SK-N-DZ (cell line): ENCODE data around the gene LDB2.

ENCODE experiments used
- DNase-seq: peaks from one replicate; pipeline ENCODE4 v3.0.0-alpha.2; 2015; ENCODE audit warnings: low spot score

Gene LDB2

DNA sequence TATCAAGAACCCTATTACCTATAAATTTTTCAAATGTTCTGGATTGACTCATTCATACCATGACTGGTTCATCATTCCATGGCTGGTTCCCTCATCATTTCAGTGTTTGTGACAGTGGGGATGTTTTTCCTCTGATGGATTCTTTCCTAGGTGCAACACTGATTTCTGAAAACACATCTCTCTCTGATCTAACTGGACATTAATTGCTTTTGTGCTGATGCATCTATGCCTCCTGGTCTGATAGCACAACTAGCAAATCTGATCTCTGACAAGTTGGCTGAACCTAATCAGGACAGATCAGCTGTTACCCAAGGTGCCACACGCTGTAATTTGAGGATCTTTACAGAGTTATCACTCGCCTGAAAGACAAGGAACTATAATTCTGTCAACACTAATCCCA is 140.2 kb downstream of the LDB2 start:
- DNase-seq = no peak

GRCh38 chr4:16757080-16757521 is 141.3 kb downstream of the LDB2 start:
- DNase-seq = peak; percentile 18

- no peak for DNase-seq
Measured at GRCh38 chr4:16754104-16754503, 144.3 kb downstream of the LDB2 start.

DNA sequence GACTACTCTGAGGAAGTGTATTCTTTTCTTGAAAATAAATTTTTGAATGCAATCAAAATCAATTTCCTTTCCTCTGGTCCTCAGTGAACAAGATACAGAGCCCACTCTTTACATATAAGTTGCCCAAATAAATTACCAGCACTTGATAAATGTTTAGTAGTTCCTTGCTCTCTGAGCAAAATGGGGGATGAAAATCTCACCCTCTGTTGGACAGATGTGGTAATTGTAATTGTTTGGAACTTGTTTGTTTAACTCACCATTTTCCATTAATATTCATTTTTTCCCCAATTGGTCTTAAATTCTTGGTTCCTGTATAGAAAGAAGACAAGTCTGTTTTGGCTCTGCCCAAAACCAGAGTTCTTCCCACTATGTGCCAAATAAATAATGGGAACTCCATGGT is 146.3 kb downstream of the LDB2 start:
- no peak for DNase-seq

GRCh38 chr4:16750882-16751642 is 147.4 kb downstream of the LDB2 start:
- peak; percentile 13 for DNase-seq

DNA sequence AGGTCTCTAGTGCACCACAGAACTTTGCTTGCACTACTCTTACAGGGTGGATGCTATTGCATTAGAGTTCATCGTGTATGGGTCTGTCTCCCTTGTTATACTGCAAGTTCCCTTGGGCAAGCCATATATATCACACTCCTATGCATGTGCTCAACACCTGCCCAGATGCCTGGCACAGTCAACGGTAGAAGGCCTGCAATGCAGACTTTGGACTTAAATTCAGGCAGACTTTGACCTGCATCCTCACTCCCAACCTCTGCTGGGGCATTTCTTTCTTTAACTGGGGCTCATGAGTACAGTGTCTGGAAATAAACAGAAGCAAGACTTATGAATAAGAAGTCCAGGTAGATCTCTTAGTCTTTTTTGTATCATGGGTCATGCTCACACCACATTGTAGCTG is 148.2 kb downstream of the LDB2 start:
- DNase-seq = no peak

DNA sequence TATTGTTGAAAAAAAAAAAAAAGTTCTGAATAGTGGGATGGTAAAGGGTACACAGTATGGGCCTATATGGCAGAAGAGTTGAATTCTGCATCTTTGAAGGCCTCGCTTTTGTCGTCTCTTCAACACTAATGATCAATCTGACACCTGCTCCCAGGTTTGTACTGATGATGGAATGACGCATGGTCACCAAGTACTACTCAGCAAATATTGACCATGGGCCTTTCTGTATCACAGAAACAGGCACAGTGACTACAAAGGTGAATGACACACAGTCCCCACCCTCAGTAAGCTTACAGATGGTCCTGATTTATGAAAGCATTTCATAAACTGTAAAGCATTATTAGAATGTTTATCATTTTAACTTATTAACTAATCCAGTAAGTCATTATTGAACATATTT is 152.6 kb downstream of the LDB2 start:
- DNase-seq = no peak

- DNase-seq = no peak
Measured at GRCh38 chr4:16745009-16745635, 153.3 kb downstream of the LDB2 start.

GRCh38 chr4:16741287-16741686 is 157.2 kb downstream of the LDB2 start:
- no peak for DNase-seq

- DNase-seq = no peak
Measured at GRCh38 chr4:16739997-16740624, 158.3 kb downstream of the LDB2 start.

- DNase-seq = no peak
Measured at GRCh38 chr4:16738558-16738957, 159.9 kb downstream of the LDB2 start.

GRCh38 chr4:16733509-16733908 is 164.9 kb downstream of the LDB2 start:
- DNase-seq = no peak

DNA sequence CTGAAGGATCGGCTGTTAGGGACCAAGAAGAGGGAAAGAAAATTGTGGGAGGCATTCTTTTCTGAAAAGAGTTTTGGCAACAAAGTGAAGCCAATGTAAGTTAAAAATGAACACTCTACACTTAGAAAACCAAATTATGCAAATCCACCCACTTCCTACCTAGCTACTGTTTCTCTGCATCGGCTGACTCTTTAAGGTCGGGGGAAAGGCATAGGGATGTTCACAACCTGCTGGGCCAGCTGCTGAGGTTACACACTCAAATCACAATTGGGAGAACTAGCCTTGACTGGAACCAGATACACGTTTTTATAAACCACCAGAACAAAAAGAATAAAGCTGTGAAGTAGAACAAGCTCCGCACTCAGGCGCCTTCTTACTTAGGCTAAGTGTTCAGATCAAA is 165.7 kb downstream of the LDB2 start:
- DNase-seq = no peak

GRCh38 chr4:16731776-16732380 is 166.6 kb downstream of the LDB2 start:
- DNase-seq = no peak

- no peak for DNase-seq
Measured at GRCh38 chr4:16730522-16731205, 167.8 kb downstream of the LDB2 start.

DNA sequence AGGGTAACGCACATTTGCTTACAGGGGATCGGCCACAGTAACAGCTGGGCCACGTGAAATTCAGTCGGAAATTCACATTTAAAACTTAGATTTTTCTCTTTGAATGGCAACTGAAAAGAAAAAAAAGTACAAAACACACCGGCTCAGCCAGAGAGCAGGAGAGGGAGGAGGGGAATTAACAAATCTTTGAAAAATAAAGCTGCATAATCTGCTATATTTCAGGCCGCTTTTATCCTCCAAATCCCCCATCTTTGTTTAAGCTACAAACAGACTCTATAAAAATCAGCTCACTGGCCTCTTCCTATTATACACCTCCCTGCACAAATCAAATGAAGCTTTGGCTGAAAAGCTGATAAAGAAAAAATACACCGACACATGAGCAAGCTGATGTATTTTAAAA is 169.1 kb downstream of the LDB2 start:
- no peak for DNase-seq

GRCh38 chr4:16728849-16729248 is 169.6 kb downstream of the LDB2 start:
- DNase-seq = no peak

DNA sequence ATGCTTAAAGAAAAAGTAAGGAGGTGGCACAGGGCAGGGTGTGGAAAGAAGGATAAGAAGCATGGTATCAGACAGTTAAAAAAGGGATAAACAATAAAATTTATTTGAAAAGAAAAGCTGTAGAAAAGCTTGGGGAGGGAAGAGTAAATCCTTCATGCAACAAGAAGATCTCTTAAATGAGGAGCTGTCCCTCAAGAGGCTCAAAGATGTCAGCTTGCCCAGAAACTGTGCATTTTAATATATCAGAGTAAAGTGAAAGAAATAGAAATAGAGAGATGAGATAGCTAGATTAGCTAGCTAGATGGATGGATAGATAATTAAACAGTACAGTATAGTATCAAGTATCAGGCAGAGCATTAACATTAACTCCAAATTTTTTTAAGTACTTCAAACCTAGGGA is 170.3 kb downstream of the LDB2 start:
- no peak for DNase-seq

- no peak for DNase-seq
Measured at GRCh38 chr4:16727218-16727617, 171.2 kb downstream of the LDB2 start.

DNA sequence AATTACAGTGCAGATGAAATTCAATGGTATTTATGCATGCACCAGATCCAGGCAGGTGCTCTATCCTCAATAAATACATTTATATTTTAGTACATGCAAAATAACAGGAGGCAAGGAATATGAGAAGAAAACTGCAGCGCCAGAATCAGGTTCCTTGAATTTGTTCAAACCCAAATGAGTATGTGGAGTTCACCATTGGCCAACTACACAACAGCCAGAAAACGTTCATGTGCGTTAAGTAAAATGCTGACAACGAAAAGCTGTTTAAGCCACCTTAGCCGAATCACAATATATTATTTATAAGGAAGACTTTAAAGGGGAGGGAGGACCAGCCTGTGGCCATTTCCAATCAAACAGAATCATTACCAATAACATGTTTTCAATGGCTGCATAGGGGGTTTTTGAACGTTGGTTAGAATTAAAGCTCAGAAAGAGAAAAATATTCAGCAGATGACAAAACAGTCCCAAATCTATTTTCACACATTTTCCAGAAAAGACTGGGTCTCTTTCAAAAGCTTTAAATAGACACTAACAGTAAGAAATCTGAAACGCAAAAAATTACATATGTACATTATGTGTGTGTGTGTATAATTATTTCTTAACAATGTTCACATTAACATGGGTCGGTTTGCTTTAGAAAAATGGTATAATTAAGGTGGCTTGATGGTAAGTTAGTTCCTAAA is 171.9 kb downstream of the LDB2 start:
- DNase-seq = no peak

- no peak for DNase-seq
Measured at GRCh38 chr4:16725252-16725651, 173.2 kb downstream of the LDB2 start.
